ENCODE measurements around the gene DLX1.
A peak's percentile ranks its signal among the peaks of the same experiment; 100 is the strongest.

DLX1 gene

GRCh38 chr2:172096626-172097547, 11.6 kb downstream of the DLX1 start:
- H3K4me3 ChIP-seq (ENCODE audit: low read depth in 1 of 2, low read length in 1 of 2): peak overlapping the region in 1 of 2 experiments; percentile 70
- H3K9me3 ChIP-seq: no peaks in the 10 kb centered on the region
- peaks cover 72 to 76% of the 10 kb centered on the region in 2 experiments for H3K4me1 ChIP-seq (ENCODE audit: control insufficient read depth in 1 of 2, insufficient read depth in 1 of 2, low read depth in 1 of 2, low read length in 1 of 2)
- no peaks in the 10 kb centered on the region for H3K36me3 ChIP-seq
- no peak overlapping the region for H3K27ac ChIP-seq
- H3K27me3 ChIP-seq: peaks cover 100% of the 10 kb centered on the region
- TF ChIP-seq CTCF (IDR thresholded peaks at IDR 0.05): no peak

GRCh38 chr2:172097557-172098131, 12.3 kb downstream of the DLX1 start:
- no peak overlapping the region for H3K27ac ChIP-seq
- no peaks in the 10 kb centered on the region for H3K9me3 ChIP-seq
- H3K4me3 ChIP-seq (ENCODE audit: low read depth in 1 of 2, low read length in 1 of 2): peak overlapping the region in 1 of 2 experiments; percentile 70
- H3K27me3 ChIP-seq: peaks cover 100% of the 10 kb centered on the region
- no peaks in the 10 kb centered on the region for H3K36me3 ChIP-seq
- TF ChIP-seq CTCF (IDR thresholded peaks at IDR 0.05): no peak
- H3K4me1 ChIP-seq (ENCODE audit: control insufficient read depth in 1 of 2, insufficient read depth in 1 of 2, low read depth in 1 of 2, low read length in 1 of 2): peaks cover 79 to 84% of the 10 kb centered on the region in 2 experiments

DNA sequence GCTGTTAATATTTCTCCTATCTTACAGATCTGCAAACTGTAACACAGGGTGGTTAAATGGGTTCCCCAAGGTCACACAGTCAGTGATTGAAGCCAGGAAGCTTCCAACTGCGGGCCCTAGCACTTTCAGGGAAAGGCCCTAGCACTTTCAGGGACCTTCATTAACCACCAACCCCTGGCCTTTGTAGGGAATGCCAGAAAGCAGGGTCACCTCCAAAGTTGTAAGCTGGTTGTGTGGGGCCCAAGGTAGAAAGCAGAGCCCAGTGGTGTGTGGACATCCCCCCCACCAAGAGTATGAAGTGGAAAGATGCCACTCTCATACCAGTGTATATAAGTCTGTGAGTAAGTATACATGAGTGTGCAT, 13.0 kb downstream of the DLX1 start:
- TF ChIP-seq CTCF (IDR thresholded peaks at IDR 0.05): no peak
- Histone ChIP-seq H3K4me1 (ENCODE audit: control insufficient read depth in 1 of 2, insufficient read depth in 1 of 2, low read depth in 1 of 2, low read length in 1 of 2) (peaks cover 81 to 87% of the 10 kb centered on the region in 2 experiments), H3K27me3 (peaks cover 100% of the 10 kb centered on the region), H3K36me3 (no peaks in the 10 kb centered on the region), H3K27ac (no peak overlapping the region), H3K9me3 (no peaks in the 10 kb centered on the region), H3K4me3 (ENCODE audit: low read depth in 1 of 2, low read length in 1 of 2) (no peak overlapping the region)

DNA sequence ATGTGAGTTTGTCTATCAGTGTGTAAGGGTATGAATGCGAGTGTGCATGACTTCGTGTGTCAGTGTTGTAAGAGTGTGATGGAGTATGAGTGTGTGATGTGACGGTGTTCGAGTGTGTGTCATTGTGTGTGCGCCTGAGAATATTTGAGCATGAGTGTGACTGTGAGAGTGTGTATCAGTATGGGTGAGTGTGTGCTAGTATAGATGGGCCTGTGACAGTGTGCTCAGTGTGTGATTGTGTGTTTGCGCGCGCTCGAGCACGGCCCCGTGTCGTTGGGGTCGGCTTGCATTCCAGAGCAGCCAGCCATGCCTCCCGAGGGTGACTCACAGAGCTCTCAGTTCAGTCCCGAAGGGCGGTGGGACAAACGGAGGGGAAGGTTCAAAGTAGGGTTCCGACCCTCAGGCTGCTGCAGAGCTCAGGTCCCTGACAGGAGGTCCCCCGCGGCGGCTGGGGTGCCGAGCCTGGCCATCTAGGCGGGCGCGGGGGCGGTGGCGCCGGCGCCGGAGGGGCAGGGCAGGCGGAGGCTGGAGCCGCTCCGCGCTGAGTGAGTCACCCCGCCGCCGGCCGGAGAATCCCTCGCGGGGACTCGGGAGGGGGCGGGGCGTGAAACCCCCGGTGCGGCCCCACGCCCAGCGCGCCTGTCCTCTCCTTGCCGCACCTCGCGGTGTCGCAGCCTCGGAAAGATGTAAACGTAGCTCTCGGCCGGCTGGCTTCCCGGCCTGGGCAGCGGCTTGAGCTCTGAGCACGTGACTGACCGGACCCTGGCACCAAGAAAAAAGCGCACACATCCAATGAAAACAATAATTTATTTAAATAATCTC, 13.6 kb downstream of the DLX1 start:
- TF ChIP-seq CTCF (IDR thresholded peaks at IDR 0.05): no peak
- Histone ChIP-seq H3K27ac (no peak overlapping the region), H3K27me3 (peaks cover 100% of the 10 kb centered on the region), H3K4me3 (ENCODE audit: low read depth in 1 of 2, low read length in 1 of 2) (peak overlapping the region in 1 of 2 experiments; percentile 28), H3K36me3 (no peaks in the 10 kb centered on the region), H3K4me1 (ENCODE audit: control insufficient read depth in 1 of 2, insufficient read depth in 1 of 2, low read depth in 1 of 2, low read length in 1 of 2) (peaks cover 81 to 89% of the 10 kb centered on the region in 2 experiments), H3K9me3 (no peaks in the 10 kb centered on the region)

GRCh38 chr2:172099472-172100079, 14.3 kb downstream of the DLX1 start:
- Histone ChIP-seq H3K9me3 (no peaks in the 10 kb centered on the region), H3K4me1 (ENCODE audit: control insufficient read depth in 1 of 2, insufficient read depth in 1 of 2, low read depth in 1 of 2, low read length in 1 of 2) (peaks cover 75 to 83% of the 10 kb centered on the region in 2 experiments), H3K27me3 (peaks cover 100% of the 10 kb centered on the region), H3K27ac (no peak overlapping the region), H3K36me3 (no peaks in the 10 kb centered on the region), H3K4me3 (ENCODE audit: low read depth in 1 of 2, low read length in 1 of 2) (peak overlapping the region in 1 of 2 experiments; percentile 28)
- no peak for TF ChIP-seq CTCF (IDR thresholded peaks at IDR 0.05)
